K562 (cell line): Measurements from ENCODE around the gene CHCHD4.

ENCODE experiments used
- CREBBP ChIP-seq: IDR thresholded peaks from one replicate; pipeline ENCODE4 v1.6.1; 2012; ENCODE audit warnings: low read depth, mild to moderate bottlenecking, control low read depth, inconsistent platforms, low read length
- ESRRA ChIP-seq: fragments of 450-650 bp; IDR thresholded peaks from 2 replicates; pipeline ENCODE4 v1.6.1; 2014; ENCODE audit warnings: low read depth, mild to moderate bottlenecking, moderate library complexity, borderline replicate concordance
- POLR2A ChIP-seq: fragments of 450-650 bp; conservative IDR thresholded peaks from 2 replicates; pipeline ENCODE4 v1.6.1; 2016

DNA sequence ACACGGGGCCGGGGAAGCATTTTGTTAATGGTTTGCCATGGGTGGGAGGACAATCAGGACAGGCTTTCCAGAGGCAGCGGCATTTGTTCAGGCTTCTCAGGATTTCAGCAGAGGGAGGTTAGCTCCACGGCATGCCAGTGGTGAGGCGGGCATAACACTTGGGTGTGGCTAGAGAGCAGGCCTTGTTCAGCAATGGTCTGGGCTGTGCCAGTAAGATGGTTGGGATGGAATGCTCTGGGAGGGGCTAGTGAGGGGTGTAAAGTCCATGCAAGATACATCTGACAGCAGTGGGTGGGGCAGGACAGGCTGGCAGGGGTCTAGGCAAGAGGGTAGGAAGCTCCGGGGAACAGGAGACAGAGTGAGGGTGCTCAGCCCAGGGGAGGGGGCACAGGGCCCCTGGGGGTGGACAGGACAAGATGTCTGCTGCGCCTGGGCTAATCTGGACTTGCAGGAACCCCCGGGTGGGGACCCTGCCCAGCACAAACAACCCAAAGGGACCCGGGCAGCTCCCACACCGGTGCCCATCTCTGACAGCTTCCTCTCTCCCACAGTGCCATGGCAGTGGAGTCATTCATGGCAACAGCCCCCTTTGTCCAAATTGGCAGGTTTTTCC lies 8.6 kb upstream of the CHCHD4 start:
- TF ChIP-seq CREBBP: no peak
- no peak for TF ChIP-seq POLR2A
- no peak for TF ChIP-seq ESRRA
